SKM-1 treated with dmso at 0.1 percent for 144 hours (cell line): Measurements from ENCODE around the gene CTXN1.
"Not testable (repeated sequence)": the region's sequence is repeated elsewhere in the genome, so short reads cannot be mapped to it uniquely, and the experiment has no call there.

Experiments used
- DNase-seq: peaks from one replicate; lab custom pipeline; 2025; ENCODE audit not compliant: unreplicated experiment; lab: John Stamatoyannopoulos, UW

Gene CTXN1

DNA sequence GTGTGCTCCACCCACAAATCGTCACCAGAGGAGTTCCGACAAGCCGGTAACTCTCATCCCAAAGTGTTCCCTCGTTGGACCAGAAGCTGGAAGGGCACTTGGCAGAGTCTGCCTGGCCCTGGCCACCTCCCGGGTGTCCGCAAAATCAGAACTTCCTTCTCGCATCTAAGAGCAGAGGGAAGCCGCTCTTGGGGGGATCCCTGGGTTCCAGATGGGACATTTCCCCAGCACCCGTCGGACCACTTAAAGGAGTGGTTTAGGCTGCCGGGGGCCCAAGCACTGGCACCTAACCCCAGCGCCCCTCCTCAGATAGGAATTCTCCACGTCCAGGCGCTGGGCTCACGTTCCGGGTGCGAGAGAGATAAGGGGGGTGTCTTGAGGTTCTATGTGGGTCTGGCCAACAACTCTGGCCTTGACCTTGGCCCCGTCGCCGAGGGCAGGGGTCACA is 23.1 kb downstream of the CTXN1 start:
- DNase-seq = no peak

DNA sequence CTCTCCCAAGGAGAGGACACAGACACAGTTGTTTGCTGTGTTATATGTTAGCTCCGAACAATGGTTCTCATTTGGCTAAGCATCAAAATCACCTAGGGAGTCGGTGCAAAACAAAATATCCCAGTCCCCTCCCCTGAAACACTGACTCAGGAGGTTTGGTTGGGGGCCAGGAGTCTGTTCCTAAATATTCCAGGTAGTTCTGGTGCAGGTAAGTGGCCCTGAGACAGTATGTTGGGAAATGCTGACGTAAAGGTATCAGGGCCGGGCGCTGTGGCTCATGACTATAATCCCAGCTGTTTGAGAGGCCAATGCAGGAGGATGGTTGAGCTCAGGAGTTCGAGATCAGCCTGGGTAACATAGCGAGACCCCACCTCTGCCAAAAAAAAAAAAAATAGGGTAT is 24.6 kb downstream of the CTXN1 start:
- no peak for DNase-seq

DNA sequence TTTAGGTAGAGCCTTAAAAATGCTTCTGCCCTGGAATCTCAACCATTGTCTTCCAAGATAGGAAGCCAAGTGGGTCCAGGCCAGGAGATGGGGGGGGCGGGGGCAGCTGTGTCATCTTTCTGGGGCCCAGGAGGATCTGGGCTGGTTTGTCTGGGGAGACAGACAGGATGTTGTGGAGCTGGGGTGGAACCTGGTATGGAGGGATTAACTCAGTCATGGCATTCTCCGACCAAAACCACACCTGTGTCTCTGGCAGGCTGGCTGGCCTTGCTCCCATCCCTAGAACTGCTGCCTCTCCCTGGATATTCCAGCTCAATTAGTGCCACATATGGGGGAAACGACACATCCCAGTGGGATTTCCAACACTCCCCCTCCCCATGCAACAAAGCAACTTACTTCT is 25.0 kb downstream of the CTXN1 start:
- no peak for DNase-seq

DNA sequence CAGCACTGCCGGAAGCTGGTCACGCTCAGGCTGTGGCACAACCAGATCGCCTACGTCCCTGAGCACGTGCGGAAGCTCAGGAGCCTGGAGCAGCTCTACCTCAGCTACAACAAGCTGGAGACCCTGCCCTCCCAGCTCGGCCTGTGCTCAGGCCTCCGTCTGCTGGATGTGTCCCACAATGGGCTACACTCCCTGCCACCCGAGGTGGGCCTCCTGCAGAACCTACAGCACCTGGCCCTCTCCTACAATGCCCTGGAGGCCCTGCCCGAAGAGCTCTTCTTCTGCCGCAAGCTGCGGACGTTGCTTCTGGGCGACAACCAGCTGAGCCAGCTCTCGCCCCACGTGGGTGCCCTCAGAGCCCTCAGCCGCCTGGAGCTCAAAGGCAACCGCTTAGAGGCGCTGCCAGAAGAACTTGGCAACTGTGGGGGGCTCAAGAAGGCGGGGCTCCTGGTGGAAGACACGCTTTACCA is 25.5 kb downstream of the CTXN1 start:
- no peak for DNase-seq

DNA sequence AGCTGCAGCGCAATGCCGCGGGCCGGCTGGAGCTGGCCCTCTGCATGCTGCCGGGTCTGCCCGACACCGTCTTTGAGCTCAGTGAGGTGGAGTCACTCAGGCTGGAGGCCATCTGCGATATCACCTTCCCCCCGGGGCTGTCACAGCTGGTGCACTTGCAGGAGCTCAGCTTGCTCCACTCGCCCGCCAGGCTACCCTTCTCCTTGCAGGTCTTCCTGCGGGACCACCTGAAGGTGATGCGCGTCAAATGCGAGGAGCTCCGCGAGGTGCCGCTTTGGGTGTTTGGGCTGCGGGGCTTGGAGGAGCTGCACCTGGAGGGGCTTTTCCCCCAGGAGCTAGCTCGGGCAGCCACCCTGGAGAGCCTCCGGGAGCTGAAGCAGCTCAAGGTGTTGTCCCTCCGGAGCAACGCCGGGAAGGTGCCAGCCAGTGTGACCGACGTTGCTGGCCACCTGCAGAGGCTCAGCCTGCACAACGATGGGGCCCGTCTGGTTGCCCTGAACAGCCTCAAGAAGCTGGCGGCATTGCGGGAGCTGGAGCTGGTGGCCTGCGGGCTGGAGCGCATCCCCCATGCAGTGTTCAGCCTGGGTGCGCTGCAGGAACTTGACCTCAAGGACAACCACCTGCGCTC is 26.1 kb downstream of the CTXN1 start:
- DNase-seq = no peak

DNA sequence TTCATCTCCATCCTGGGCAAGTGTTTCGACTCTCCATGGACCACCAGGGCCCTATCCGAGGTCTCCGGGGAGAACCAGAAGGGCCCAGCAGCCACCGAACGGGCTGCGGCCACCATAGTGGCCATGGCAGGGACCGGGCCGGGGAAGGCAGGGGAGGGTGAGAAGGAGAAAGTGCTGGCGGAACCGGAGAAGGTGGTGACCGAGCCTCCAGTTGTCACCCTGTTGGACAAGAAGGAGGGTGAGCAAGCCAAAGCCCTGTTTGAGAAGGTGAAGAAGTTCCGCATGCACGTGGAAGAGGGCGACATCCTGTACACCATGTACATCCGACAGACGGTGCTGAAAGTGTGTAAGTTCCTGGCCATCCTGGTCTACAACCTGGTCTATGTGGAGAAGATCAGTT is 27.0 kb downstream of the CTXN1 start:
- no peak for DNase-seq

DNA sequence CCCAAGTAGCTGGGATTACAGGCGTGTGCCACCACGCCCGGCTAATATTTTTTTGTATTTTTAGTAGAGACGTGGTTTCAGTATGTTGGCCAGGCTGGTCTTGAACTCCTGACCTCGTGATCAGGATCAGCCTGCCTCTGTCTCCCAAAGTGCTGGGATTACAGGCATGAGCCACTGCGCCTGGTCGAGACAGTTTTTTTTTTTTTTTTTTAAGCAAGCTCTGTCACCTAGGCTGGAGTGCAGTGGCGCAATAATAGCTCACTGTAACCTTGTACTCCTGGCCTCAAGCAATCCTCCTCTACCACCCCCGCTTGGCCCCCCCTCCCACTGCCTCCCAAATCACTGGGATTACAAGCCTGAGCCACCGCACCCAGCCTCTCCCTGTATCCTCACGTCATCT is 28.6 kb downstream of the CTXN1 start:
- no peak for DNase-seq

DNA sequence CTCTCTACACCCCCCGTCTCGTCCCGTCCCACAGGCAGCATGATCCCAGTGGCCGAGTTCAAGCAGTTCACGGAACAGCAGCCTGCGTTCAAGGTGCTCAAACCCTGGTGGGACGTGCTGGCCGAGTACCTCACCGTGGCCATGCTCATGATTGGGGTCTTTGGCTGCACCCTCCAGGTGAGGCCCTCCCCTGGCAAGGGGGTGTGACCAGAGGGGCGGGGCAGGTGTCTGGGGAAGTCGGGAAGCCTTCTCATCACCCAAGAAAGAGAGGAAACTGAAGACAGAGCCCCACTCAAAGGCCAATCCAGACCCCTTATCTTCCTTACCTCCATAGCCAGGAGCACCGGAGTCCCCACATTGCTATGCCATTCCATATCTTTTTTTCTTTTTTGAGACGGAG is 30.4 kb downstream of the CTXN1 start:
- no peak for DNase-seq

DNA sequence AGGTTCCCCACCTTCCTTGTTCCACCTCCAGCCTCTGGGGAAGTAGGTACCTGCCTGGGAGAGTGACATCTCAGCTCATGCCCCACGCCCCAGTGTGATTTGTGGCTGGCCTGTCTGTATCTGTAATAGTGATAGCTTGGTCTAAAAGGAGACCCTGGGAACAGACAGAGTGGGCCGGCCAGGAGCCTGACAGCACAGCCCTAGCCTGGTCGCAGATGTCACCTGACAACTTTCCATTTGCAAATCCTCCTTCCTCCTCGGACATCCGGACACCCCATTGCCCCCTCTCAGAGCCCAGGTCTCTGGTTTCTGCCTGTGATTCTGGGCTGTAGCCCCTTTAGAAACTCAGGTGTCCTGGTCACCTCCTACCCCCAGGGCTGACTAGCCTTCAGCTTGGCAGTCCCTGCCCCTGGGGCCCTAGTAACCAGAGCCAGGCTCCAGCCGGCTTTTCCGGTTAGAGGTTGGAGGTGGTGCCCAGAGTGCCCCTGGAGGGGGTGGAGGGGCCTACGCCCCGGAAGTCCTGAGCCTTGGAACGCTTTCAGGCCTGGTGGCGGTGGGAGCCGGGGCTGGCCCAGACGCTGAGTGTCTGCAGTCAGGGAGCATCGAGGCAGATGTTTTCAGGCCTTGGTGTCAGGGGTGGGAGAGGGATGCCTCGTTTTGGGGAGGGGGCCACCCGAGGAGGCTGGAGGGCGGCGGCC is 31.2 kb downstream of the CTXN1 start:
- no peak for DNase-seq

DNA sequence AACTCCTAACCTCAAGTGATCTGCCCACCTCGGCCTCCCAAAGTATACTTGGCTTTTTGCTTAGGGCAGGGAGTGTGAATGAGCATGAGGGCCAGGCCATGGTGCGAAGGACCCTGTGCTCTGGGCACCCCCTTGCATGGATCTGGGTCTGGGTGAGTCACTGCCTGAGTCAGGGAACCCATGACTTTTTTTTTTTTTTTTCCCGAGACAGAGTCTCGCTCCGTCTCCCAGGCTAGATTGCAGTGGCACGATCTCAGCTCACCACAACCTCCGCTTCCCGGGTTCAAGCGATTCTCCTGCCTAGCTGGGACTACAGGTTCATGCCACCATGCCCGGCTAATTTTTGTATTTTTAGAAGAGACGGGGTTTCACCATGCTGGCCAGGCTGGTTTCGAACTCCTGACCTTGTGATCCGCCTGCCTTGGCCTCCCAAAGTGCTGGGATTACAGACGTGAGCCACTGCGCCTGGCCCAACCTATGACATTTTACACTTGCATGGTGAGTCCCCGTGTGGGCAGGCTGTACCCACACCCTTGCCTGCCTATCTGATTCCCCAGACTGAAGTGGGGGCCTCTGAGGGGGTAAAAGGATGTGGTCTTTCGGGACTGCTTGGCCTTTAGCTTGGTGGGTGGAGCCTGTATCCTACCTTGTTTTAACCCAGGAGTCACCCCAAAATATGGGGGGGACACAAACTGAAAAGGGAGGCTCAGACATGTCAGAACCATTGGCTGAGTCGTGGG is 32.4 kb downstream of the CTXN1 start:
- DNase-seq = not testable (repeated sequence)

DNA sequence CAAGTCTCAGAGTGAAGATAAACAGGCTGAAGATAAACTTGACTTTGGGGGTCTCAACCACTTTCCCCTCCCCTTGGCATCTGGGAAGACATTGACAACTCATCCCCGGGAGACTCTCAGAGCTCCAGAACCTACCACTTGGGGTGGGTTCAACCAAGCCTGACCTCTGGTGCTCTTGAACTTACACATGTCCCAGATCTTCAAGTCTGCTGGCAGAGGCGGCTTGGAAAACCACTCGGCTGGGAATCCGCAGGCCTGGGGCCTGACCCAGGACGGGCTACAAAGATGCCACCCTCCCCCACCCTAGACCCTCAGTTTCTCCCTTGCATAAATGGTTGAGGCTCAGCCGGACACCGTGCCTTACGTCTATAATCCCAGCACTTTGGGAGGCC is 37.1 kb downstream of the CTXN1 start:
- DNase-seq = no peak

DNA sequence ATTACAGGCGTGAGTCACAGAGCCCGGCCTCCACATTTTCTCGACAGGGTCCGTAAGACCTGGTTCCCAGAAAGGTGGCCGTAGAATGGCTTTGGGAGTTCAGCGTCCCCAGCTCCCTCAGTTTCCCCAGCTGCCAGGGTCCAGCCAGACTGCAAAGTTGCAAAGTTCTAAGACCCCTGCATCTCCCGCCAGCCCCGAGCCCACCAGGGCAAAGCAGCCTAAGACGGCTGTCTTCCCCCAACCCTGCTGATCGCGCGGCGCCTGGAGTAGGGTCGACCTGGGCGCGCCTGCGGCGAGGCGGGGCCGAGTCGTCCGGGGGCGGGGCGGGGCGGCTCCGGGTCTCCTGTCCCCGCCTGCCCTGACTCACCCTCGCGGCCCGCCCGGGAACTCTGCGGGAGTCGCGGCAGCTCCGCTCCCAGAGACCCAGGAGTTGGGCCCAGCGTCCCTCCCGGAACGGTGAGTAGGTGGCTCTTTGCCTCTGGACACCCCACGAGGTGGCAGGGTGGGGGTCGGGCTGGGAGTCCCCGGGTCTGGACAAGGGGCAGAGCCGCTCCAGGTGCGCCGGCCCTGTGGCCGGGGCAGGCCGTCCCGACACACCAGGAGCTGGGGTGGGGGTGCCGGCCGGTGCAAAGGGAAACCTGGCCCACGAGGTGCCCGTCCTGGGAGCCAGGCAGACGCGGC is 37.6 kb downstream of the CTXN1 start, which contains the start of gene LRRC8E:
LRRC8E (plus strand) TSS at position 366 of the 681 bp plus-strand sequence. CDS start 7,094 bp downstream, outside the sequence.
- no peak for DNase-seq

DNA sequence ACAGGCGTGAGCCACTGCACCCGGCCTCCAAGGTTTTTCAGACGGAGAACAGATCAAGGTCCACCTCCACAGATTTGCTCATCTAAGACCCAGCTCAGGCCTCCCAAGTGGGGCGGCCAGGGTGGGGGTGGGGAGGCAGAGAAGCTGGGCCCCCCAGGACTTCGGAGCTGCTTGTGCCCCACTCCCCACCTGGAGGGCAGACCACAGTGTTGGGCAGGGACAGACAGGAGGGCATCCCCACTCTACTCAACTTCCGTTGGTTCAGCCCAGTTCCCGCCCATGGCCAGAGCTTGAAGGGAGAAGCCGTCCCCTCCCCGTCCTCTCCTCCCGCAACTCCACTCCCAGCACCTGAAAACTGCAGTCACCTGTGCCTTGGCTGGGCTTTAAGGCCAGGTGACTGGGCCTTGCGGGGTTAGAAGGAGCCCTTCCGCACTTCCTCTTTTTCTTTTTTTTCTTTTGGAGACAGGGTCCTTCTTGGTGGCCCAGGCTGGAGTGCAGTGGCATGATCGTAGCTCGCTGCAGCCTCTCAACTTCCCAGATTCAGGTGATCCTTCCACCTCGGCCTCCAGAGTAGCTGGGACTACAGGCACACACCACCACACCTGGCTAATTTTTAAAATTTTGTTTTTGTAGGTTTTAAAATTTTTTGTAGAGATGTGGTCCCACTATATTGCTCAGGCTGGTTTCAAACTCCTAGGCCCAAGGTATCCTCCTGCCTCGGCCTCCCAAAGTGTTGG is 38.4 kb downstream of the CTXN1 start:
- no peak for DNase-seq

DNA sequence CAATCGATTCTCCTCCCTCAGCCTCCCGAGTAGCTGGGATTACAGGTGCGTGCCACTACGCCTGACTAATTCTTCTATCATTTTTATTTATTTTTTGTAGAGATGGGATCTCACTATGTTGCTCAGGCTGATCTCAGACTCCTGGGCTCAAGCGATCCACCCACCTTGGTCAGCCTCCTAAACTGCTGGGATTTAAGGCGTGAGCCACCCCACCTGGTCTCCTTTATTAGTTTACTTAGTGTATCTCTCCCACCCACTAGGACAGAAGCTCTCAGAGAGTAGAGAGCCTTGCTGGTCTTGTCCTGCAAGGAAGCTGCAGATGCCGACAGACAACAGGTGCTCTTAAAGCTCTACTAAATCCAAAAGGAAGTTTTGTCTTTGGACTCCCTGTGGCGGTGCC is 40.1 kb downstream of the CTXN1 start:
- no peak for DNase-seq

DNA sequence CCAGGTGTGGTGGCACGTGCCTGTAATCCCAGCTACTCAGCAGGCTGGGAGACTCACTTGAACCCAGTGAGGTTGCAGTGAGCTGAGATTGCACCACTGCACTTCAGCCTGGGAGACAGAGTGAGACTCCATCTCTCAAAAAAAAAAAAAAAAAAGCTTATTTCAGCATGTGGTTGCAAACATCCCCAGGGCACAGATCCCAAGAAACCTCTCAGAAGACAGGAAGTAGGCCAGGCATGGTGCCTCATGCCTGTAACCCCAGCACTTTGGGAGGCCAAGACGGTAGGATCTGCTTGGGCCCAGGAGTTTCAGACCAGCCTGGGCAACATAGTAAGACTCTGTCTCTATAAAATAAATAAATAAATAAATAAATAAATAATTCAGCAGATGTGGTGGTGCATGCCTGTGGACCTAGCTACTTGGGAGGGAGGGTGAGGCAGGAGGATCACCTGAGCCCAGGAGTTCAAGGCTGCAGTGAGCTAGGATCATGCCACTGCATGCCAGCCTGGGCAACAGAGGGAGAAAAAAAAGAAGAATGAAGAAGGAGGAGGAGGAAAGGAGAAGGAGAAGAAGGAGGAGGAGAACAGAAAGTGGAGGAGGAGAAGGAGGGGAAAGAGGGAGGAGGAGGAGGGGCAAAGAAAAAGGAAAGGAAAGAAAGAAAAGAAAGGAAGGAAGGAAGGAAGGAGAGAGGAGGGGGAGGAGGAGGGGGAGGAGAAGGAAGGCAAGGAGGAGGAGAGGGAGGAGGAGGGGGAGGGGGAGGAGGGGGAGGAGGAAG is 42.0 kb downstream of the CTXN1 start:
- no peak for DNase-seq

DNA sequence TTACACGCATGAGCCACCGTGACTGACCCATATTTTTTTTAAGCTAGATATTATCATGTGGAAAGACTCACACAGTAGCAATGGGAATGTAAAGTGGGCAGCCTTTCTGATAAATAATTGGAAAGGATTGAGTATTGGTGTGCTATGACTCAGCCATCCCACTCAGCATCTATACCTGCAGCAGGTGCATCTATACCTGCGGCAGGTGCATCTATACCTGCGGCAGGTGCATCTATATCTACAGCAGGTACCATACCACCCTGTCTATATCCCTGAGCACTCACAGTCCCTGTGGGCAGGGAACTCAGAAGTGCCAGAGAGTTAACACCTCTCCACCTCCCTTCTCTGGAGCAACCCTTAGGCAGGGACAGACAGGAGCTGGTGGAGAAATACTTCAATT is 42.8 kb downstream of the CTXN1 start:
- DNase-seq = no peak

DNA sequence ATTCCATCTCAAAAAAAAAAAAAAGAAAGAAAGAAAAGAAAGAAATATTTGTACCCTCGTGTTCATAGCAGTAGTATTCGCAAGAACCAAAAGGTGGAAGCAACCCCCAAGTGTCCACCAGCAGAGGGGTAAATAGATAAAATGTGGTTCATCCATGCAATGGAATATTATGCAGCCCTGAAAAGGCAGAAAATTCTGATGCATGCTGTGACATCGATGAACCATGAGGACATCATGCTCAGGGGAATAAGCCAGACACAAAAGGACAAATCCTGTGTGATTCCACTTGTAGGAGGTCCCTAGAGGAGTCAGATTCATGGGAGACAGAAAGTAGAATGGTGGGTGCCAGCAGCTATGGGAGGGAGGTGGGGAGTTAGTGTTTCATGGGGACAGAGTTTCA is 44.0 kb downstream of the CTXN1 start:
- DNase-seq = no peak

DNA sequence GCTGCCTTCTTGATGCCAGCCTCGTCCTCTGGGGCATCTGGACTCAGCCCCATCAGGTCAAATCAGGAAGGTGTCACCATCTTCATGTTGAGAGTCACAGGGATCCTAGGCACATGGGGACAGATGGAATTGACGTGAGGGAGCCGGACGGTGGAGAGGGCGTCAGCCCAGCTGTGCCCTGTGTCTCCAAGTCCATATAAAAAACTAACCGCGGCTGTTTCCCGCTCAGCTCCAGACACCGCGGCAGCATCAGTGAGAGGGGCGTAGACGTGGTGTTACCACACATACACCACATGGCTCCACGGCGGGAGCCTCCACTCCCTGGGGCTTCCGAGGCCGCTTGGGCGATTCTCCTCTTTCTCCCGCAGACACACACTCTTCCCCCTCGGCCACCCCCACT is 46.1 kb downstream of the CTXN1 start:
- DNase-seq = no peak

DNA sequence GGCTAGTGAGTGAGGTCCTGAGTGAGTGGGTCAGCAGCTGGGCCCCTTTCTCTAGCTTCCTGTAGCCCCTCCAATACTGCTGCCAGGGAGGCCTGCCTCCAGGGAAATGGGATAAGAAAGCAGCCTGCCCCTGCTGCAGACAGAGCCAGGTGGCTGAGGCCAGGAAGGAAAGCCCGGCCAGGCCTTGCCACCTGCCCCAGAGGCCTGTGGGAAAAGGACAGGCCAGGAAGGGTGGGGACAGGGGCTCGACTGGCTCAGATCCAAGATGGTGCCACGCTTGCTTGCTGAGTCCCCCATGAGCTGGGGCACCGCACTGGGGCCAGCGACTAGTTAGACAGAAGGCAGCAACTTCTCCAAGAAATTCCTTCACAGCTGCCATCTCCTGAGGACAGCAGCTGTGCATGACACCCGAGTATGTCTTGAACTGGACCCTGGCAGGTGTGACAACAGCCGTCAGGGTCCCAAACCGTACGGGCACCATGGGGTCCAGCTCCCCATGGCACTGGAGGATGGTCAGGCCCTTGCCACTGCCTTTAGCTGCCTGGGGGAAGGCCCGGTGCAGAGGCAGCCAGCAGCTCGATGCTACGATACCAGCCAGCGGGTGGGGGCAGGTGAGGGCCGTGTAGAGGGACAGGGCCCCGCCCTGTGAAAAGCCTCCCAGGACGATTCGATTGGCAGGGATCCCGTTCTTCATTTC is 46.7 kb downstream of the CTXN1 start:
- no peak for DNase-seq
